Measurements from ENCODE around the gene ANKRD33.

Gene ANKRD33

DNA sequence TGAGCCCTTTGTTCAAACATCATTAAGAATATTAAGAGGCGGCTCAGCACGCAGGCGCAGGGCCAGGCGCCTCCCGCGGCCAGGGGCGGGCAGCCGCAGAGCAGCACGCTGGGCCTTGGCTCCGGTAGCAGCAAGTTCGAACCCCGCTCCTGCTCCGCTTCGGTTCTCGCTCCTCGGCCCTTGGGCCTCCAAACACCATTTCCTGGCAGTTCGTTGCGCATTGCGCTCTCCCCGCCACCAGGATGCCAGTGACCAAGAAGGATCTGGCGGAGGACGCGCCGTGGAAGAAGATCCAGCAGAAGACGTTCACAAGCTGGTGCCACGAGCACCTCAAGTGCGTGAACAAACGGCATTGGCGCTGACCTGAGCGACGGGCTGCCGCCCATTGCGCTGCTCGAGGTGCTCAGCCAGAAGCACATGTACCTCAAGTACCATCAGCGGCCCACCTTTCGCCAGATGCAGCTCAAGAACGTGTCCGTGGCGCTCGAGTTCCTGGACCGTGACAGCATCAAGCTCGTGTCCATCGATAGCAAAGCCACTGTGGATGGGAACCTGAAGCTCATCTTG is 12.5 kb downstream of the ANKRD33 start:
- DNase-seq (ENCODE audit: low read depth in 2 of 3, low spot score in 1 of 3): no peak

DNA sequence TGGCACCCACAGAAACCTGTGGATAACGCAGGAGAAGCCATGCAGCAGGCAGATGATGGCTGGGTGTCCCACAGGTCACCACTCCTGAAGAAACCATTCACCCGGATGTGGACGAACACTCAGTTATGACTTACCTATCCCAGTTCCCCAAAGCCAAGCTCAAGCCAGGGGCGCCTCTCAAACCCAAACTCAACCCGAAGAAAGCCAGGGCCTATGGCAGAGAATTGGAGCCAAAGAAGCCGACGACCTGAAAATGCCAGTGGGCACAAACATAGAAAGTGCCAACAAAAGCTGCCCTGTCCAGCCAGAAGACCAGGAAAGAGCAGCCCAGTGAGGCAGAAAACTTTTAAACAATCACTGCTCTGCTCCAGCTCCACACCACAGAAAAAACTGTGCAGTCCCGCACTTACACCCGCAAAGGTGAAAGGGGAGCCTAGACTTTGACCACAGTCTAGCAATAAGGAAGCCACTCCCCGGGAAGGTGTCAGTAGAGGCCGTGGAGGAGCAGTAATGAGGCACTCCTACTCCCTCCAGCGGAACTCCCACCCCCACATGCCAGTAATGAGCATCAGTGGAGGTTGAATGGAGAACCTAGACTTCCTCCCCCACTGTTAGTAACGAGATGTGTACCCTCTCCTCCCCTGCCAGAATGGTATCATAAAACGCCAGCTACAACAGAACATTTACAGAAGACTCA is 13.4 kb downstream of the ANKRD33 start:
- no peak for DNase-seq (ENCODE audit: low read depth in 2 of 3, low spot score in 1 of 3)

DNA sequence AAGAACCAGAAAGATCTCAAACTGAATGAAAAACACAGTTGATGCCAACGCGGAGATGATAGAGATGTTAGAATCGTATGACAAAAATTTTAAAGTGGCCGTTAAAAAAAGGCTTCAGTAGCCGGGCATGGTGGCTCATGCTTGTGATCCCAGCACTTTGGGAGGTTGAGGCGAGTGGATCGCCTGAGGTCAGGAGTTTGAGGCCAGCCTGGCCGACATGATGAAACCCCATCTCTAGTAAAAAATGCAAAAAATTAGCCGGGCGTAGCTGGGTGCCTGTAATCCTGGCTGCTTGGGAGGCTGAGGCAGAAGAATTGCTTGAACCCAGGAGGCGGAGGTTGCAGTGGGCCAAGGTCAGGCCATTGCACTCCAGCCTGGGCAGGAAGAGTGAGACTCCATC is 14.0 kb downstream of the ANKRD33 start:
- no peak for DNase-seq (ENCODE audit: low read depth in 2 of 3, low spot score in 1 of 3)

- no peak for DNase-seq (ENCODE audit: low read depth in 2 of 3, low spot score in 1 of 3)
Observed at GRCh38 chr12:51904951-51905470, 17.1 kb downstream of the ANKRD33 start.

- no peak for DNase-seq (ENCODE audit: low read depth in 2 of 3, low spot score in 1 of 3)
Observed at GRCh38 chr12:51905471-51906429, 17.8 kb downstream of the ANKRD33 start.

GRCh38 chr12:51906430-51907082 is 18.7 kb downstream of the ANKRD33 start:
- no peak for DNase-seq (ENCODE audit: low read depth in 2 of 3, low spot score in 1 of 3)

- no peak for DNase-seq (ENCODE audit: low read depth in 2 of 3, low spot score in 1 of 3)
Observed at GRCh38 chr12:51907083-51907855, 19.4 kb downstream of the ANKRD33 start, which contains the start of gene ACVRL1. Gene ACVRL1, plus strand, starts transcription at chr12:51907504. Its CDS starts 4,971 bp downstream, at chr12:51912475.

DNA sequence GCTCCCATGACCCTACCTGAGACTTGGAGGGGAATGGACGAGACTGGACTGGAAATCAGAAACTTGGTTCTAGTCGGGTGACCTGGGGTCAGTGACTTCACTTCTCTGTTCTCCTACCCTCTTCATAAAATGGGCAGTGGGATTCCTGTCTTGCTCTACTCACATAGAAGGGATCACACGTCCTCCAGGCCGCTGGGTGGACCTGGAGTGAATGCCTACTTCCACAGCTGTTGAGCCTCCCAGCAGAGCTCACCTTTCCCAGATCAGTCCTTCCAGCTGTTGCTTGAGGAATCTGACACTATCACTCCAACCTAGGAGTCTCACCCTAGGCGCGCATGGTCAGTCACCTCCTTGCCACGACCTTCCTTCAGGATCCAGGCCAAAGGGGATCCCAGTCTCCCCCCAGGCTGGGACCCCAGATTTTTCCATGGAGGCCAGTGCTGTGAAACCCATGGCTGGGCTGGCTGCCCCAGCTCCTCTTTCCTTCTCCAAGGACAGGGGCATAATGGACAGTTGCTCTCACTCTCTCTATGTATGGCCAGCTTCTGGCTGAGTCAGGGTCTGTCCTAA is 20.0 kb downstream of the ANKRD33 start:
- DNase-seq (ENCODE audit: low read depth in 2 of 3, low spot score in 1 of 3): no peak

- DNase-seq (ENCODE audit: low read depth in 2 of 3, low spot score in 1 of 3): no peak
Observed at GRCh38 chr12:51908876-51909592, 21.1 kb downstream of the ANKRD33 start.

DNA sequence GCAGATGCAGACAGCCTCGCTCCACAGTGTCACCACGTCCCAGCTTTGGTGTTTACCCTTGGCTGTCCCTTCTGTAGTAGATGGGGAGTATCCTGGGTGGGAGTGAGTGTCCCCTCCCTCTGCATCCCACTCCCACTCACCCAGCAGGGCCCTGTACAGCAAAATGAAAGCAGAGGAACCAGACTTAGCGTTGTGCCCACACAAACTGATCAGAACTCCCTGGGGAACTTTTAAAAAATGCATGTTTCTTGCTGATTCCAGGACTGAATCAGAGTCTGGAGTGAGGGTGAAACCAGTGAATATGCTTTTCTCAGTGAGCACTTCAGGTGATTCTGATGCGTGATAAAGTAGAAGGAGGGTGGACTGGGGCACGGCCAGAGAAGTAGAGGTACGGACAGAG is 22.3 kb downstream of the ANKRD33 start:
- DNase-seq (ENCODE audit: low read depth in 2 of 3, low spot score in 1 of 3): no peak

GRCh38 chr12:51910691-51911090 is 22.8 kb downstream of the ANKRD33 start:
- DNase-seq (ENCODE audit: low read depth in 2 of 3, low spot score in 1 of 3): no peak

DNA sequence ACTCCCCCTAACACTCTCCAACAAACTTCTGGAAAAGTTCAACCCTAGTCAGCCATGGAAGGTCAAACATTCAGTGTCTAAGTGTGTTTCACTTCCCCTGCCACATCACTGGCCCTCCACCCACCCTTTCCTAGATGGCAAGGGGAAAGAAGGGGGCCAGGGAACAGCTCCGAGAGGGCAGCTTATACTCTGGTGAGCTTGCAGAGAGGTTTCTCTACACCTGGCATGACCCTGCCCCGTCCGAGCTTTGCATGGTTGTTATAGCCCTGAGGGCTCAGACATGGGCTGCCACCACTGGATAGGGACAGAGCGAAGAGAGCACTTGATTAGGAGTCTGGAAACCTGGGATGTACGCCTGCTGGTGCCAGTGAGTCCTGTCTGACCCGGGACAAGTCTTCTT is 23.4 kb downstream of the ANKRD33 start:
- DNase-seq (ENCODE audit: low read depth in 2 of 3, low spot score in 1 of 3): no peak

- no peak for DNase-seq (ENCODE audit: low read depth in 2 of 3, low spot score in 1 of 3)
Observed at GRCh38 chr12:51911788-51912711, 24.1 kb downstream of the ANKRD33 start.

DNA sequence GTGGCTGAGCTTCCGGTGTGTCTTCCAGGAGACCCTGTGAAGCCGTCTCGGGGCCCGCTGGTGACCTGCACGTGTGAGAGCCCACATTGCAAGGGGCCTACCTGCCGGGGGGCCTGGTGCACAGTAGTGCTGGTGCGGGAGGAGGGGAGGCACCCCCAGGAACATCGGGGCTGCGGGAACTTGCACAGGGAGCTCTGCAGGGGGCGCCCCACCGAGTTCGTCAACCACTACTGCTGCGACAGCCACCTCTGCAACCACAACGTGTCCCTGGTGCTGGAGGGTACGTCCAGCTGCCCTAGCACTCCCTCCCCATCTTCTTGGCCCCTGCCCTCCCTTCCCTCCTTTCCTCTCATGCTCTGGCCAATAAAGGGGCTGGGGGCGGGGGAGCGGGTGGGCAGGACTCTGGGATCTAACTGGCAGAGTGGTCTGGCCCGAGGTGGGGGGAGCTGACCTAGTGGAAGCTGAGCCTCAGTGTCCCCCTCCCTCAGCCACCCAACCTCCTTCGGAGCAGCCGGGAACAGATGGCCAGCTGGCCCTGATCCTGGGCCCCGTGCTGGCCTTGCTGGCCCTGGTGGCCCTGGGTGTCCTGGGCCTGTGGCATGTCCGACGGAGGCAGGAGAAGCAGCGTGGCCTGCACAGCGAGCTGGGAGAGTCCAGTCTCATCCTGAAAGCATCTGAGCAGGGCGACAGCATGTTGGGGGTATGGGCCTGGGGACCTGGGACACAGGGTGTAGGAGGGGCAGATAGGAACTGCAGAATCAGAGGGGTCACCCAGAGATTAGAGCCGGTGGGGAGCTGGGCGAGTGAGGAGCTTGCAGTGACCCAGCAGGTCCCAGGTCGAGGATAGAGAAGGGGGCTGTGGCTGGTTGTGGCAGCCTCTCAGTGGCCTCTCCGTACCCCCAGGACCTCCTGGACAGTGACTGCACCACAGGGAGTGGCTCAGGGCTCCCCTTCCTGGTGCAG is 25.4 kb downstream of the ANKRD33 start:
- no peak for DNase-seq (ENCODE audit: low read depth in 2 of 3, low spot score in 1 of 3)

DNA sequence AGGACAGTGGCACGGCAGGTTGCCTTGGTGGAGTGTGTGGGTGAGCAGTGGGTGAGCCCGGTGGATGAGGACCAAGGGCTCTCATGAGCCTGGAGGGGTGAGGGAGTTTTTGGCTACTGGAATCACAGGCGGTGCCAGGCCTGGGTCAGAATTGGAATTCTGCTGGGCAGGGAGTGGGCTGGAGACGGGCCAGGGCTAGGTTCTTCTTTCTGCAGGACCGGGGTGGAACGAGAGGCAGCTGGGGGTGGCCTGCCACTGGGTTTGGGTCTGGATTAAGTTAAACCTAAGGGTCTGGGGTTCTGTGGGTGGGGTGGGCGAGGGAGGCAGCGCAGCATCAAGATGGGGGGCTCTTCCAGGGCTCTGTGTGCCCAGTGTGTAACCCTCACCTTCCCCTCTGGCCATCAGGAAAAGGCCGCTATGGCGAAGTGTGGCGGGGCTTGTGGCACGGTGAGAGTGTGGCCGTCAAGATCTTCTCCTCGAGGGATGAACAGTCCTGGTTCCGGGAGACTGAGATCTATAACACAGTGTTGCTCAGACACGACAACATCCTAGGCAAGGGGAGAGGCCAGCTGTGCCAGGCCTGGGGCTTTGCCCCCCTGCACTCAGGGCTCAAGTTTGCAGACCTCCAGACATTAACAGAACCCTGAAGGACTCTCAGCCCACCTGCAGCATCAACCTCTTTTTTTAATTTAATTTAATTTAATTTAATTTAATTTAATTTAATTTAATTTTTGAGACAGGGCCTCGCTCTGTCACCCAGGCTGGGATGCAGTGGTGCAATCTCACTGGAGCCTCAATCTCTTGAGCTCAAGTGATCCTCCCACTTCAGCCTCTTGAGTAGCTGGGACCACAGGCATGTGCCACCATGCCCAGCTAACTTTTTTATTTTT is 26.4 kb downstream of the ANKRD33 start:
- no peak for DNase-seq (ENCODE audit: low read depth in 2 of 3, low spot score in 1 of 3)

DNA sequence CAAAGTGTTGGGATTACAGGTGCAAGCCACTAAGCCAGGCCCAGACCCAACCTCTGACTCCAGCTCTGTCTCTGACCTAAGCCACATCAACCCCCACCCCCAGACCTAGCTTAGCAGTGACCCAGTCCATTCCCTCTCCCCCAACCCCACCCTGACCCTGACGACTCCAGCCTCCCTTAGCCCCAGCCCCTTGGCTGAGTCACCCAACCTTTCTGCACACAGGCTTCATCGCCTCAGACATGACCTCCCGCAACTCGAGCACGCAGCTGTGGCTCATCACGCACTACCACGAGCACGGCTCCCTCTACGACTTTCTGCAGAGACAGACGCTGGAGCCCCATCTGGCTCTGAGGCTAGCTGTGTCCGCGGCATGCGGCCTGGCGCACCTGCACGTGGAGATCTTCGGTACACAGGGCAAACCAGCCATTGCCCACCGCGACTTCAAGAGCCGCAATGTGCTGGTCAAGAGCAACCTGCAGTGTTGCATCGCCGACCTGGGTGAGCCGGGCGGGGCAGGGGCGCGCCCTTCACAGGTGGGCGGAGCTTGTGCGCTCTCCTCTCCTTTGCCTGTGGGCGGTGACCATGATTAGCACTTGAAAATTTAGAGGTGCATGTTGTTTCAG is 27.2 kb downstream of the ANKRD33 start:
- no peak for DNase-seq (ENCODE audit: low read depth in 2 of 3, low spot score in 1 of 3)

Measured in stimulated activated CD4-positive, alpha-beta T cell treated with anti-CD3 and anti-CD28 coated beads, Interleukin-12 subunit alpha, Interleukin-12 subunit beta, amount 100 ng/mL, for 48 hours (primary cell).